Progenitor cell of endocrine pancreas (in vitro differentiated cells): Measurements from ENCODE around the gene SOWAHA. TPM values are rescaled to one million over a fixed set of nuclear protein-coding genes. Genes with fewer than 3 reads are reported as not detected.

Experiments used
- DNase-seq: peaks from one replicate; pipeline ENCODE4 v3.0.0; 2021; ENCODE audit warnings: low spot score; ENCODE audit not compliant: unreplicated experiment
- H3K27ac Mint-ChIP-seq: 2 replicates; pipeline ENCODE4 v1.8.0; 2021; ENCODE audit warnings: mild to moderate bottlenecking, moderate library complexity, mixed read lengths
- H3K27me3 Mint-ChIP-seq: 2 replicates; pipeline ENCODE4 v1.8.0; 2021; ENCODE audit warnings: mixed read lengths
- H3K36me3 Mint-ChIP-seq: 2 replicates; pipeline ENCODE4 v1.8.0; 2022; ENCODE audit warnings: mixed read lengths; ENCODE audit not compliant: insufficient read depth
- H3K4me1 Mint-ChIP-seq: 2 replicates; pipeline ENCODE4 v1.8.0; 2021; ENCODE audit warnings: low read depth, mixed read lengths
- H3K4me3 Mint-ChIP-seq: 2 replicates; pipeline ENCODE4 v1.8.0; 2021; ENCODE audit warnings: low read depth, mild to moderate bottlenecking, moderate library complexity, mixed read lengths
- H3K9me3 Mint-ChIP-seq: 2 replicates; pipeline ENCODE4 v1.8.0; 2021; ENCODE audit warnings: low read depth, mixed read lengths
- total RNA-seq: library from RNA; stranded (reverse); gene quantifications from 2 replicates; pipeline ENCODE4 v1.2.1, GENCODE V29; 2021
- TF ChIP-seq, protein P1 (sequence below): fragments of 200-600 bp; sonication (generic); IDR thresholded peaks from one replicate; pipeline ENCODE4 v1.5.0; 2021; ENCODE audit warnings: antibody characterized with exemption, mild to moderate bottlenecking; ENCODE audit not compliant: unreplicated experiment

The SOWAHA gene
- total RNA-seq, 1 donor from 2014 or later, result 1.3 TPM

DNA sequence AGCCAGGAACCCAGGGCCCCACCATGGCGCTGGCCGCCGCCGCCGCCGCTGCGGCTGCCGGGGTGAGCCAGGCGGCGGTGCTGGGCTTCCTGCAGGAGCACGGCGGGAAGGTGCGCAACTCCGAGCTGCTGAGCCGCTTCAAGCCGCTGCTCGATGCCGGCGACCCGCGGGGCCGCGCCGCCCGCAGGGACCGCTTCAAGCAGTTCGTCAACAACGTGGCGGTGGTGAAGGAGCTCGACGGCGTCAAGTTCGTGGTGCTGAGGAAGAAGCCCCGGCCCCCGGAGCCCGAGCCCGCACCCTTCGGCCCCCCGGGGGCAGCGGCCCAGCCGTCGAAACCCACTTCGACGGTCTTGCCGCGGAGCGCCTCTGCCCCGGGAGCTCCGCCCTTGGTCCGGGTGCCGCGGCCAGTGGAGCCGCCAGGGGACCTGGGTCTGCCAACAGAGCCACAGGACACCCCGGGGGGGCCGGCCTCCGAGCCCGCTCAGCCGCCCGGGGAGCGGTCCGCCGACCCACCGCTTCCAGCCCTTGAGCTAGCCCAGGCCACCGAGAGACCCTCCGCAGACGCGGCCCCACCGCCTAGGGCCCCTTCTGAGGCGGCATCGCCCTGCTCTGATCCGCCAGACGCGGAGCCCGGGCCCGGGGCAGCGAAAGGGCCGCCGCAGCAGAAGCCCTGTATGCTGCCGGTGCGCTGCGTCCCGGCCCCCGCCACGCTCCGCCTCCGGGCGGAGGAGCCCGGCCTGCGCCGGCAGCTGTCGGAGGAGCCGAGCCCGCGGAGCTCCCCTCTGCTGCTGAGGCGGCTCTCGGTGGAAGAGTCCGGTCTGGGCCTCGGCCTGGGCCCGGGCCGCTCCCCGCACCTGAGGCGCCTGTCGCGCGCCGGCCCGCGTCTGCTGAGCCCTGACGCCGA lies 749 bp downstream of the SOWAHA start:
- H3K4me1 Mint-ChIP-seq, result peaks cover 1% of the 10 kb centered on the region
- TF ChIP-seq, protein P1, sequence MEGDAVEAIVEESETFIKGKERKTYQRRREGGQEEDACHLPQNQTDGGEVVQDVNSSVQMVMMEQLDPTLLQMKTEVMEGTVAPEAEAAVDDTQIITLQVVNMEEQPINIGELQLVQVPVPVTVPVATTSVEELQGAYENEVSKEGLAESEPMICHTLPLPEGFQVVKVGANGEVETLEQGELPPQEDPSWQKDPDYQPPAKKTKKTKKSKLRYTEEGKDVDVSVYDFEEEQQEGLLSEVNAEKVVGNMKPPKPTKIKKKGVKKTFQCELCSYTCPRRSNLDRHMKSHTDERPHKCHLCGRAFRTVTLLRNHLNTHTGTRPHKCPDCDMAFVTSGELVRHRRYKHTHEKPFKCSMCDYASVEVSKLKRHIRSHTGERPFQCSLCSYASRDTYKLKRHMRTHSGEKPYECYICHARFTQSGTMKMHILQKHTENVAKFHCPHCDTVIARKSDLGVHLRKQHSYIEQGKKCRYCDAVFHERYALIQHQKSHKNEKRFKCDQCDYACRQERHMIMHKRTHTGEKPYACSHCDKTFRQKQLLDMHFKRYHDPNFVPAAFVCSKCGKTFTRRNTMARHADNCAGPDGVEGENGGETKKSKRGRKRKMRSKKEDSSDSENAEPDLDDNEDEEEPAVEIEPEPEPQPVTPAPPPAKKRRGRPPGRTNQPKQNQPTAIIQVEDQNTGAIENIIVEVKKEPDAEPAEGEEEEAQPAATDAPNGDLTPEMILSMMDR, result peak; percentile 13
- peak; percentile 39 for DNase-seq
- H3K27me3 Mint-ChIP-seq, result peaks cover 58% of the 10 kb centered on the region
- H3K9me3 Mint-ChIP-seq, result no peaks in the 10 kb centered on the region
- no peak overlapping the region for H3K4me3 Mint-ChIP-seq
- H3K36me3 Mint-ChIP-seq, result no peaks in the 10 kb centered on the region
- H3K27ac Mint-ChIP-seq, result no peak overlapping the region

DNA sequence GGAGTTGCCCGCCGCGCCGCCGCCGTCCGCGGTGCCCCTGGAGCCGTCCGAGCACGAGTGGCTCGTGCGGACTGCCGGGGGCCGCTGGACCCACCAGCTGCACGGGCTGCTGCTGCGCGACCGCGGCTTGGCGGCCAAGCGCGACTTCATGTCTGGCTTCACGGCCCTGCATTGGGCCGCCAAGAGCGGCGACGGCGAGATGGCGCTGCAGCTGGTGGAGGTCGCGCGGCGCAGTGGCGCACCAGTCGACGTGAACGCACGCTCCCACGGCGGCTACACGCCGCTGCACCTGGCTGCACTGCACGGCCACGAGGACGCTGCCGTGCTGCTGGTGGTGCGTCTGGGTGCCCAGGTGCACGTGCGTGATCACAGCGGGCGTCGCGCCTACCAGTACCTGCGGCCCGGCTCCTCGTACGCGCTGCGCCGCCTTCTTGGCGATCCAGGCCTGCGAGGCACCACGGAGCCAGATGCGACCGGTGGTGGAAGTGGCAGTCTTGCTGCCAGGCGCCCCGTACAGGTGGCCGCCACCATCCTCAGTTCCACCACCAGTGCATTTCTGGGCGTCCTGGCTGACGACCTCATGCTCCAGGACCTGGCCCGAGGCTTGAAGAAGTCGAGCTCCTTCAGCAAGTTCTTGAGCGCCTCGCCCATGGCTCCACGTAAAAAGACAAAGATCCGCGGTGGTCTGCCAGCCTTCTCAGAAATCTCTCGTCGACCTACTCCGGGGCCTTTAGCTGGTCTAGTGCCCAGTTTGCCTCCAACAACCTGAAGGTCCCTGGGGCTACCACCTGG lies 1.6 kb downstream of the SOWAHA start:
- no peak for DNase-seq
- peaks cover 63% of the 10 kb centered on the region for H3K27me3 Mint-ChIP-seq
- H3K4me1 Mint-ChIP-seq, result peaks cover 1% of the 10 kb centered on the region
- peak overlapping the region; percentile 61 for H3K4me3 Mint-ChIP-seq
- no peak overlapping the region for H3K27ac Mint-ChIP-seq
- H3K9me3 Mint-ChIP-seq, result no peaks in the 10 kb centered on the region
- TF ChIP-seq, protein P1, result no peak
- H3K36me3 Mint-ChIP-seq, result no peaks in the 10 kb centered on the region

DNA sequence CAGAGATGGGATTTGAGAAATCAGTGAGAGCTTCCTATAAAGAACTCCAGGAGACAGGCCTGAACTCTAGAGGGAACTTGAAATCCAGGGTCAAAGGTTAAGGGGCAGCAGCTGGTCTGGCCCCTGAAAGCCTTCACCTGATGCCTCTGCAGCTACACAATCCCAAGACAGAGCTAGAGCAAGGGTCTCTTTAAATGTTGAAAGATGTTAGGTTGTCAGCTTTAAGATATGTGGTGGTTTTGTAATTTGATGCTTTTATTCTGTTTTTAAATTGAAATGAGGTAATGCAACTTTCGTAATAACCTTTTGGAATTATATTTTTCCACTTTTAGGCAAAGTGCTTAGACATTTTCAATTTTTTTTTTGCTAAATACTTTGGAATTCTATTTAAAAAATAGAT lies 2.4 kb downstream of the SOWAHA start:
- no peaks in the 10 kb centered on the region for H3K9me3 Mint-ChIP-seq
- TF ChIP-seq, protein P1, result no peak
- H3K4me1 Mint-ChIP-seq, result peaks cover 1% of the 10 kb centered on the region
- H3K27me3 Mint-ChIP-seq, result peaks cover 65% of the 10 kb centered on the region
- no peak overlapping the region for H3K27ac Mint-ChIP-seq
- H3K36me3 Mint-ChIP-seq, result no peaks in the 10 kb centered on the region
- no peak for DNase-seq
- peak overlapping the region; percentile 61 for H3K4me3 Mint-ChIP-seq

DNA sequence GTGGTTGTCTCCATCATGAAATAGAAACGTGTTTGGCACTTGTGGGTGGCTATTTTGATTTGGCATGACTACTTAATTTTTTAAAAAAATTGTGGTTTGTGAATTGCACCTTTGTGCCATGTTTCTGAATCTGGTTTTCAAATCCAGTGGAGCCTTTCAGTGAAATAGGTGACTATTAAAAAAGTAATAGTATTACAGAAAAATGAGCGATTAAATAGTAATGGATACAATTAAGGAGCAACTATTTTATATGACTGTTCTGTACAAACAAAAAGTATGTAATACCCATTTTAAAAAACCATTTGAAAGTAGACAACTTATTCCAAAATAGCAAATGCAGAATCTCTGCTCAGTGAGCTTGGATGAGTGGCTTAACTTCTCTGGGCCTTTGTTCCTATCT lies 3.0 kb downstream of the SOWAHA start:
- H3K9me3 Mint-ChIP-seq, result no peaks in the 10 kb centered on the region
- no peaks in the 10 kb centered on the region for H3K36me3 Mint-ChIP-seq
- TF ChIP-seq, protein P1, result no peak
- peaks cover 1% of the 10 kb centered on the region for H3K4me1 Mint-ChIP-seq
- DNase-seq, result no peak
- H3K4me3 Mint-ChIP-seq, result no peak overlapping the region
- no peak overlapping the region for H3K27ac Mint-ChIP-seq
- H3K27me3 Mint-ChIP-seq, result peaks cover 59% of the 10 kb centered on the region

DNA sequence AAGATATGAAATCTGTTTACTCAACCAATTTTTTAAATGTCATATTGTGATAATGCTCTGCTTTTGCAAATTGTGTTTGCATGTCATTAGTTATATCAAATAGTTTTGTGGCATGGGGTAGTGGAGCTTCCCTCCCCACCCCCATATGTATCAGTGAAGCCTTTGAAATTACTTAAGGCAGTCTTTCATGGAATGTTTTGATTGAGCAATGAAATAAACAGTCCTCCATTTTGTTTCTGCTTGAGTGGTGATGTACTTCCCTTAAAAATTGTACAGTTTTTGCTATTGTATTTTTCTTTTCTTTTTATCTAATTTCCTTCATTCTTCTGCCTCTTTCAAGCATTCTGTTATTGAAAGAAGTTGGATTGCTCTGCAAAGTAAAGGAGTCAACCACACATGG lies 3.5 kb downstream of the SOWAHA start:
- Mint-ChIP-seq H3K4me3 (no peak overlapping the region), H3K4me1 (peaks cover 1% of the 10 kb centered on the region), H3K27ac (no peak overlapping the region), H3K9me3 (no peaks in the 10 kb centered on the region), H3K36me3 (no peaks in the 10 kb centered on the region), H3K27me3 (peaks cover 54% of the 10 kb centered on the region)
- TF ChIP-seq, protein P1, result no peak
- DNase-seq, result no peak
